ENCODE results near the gene NRARP. TPM values are rescaled to one million over a fixed set of nuclear protein-coding genes. Genes with fewer than 3 reads are reported as not detected.

NRARP gene
- total and polyA plus RNA-seq, 2 of the 8 experiments (the other 6 are each of a cell fraction or from before 2014, with no cell fraction given): 32.5 to 37.2 TPM

DNA sequence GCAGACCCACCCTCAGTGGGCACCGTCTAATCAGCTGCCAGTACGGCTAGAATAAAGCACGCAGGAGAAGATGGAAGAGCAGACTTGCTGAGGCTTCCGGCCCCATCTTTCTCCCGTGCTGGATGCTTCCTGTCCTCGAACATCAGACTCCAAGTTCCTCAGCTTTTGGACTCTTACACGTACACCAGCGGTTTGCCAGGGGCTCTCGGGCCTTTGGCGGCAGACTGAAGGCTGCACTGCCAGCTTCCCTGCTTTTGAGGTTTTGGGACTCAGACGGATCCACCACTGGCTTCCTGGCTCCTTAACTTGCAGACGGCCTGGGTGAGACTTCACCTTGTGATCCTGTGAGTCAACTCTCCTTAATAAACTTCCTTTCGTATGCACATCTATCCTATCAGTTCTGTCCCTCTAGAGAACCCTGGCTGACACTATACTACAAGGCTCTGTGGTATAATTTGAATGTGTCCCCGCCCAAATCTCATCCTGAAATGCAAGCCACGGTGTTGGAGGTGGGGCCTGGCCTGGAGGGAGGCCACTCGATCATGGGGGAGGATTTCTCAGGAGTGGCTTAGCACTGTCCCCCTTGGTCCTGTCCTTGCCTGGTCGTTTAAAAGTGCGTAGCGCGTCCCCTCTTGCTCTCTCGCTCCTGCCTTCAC lies 31.1 kb upstream of the NRARP start (continued):
- TF ChIP-seq, protein P1, sequence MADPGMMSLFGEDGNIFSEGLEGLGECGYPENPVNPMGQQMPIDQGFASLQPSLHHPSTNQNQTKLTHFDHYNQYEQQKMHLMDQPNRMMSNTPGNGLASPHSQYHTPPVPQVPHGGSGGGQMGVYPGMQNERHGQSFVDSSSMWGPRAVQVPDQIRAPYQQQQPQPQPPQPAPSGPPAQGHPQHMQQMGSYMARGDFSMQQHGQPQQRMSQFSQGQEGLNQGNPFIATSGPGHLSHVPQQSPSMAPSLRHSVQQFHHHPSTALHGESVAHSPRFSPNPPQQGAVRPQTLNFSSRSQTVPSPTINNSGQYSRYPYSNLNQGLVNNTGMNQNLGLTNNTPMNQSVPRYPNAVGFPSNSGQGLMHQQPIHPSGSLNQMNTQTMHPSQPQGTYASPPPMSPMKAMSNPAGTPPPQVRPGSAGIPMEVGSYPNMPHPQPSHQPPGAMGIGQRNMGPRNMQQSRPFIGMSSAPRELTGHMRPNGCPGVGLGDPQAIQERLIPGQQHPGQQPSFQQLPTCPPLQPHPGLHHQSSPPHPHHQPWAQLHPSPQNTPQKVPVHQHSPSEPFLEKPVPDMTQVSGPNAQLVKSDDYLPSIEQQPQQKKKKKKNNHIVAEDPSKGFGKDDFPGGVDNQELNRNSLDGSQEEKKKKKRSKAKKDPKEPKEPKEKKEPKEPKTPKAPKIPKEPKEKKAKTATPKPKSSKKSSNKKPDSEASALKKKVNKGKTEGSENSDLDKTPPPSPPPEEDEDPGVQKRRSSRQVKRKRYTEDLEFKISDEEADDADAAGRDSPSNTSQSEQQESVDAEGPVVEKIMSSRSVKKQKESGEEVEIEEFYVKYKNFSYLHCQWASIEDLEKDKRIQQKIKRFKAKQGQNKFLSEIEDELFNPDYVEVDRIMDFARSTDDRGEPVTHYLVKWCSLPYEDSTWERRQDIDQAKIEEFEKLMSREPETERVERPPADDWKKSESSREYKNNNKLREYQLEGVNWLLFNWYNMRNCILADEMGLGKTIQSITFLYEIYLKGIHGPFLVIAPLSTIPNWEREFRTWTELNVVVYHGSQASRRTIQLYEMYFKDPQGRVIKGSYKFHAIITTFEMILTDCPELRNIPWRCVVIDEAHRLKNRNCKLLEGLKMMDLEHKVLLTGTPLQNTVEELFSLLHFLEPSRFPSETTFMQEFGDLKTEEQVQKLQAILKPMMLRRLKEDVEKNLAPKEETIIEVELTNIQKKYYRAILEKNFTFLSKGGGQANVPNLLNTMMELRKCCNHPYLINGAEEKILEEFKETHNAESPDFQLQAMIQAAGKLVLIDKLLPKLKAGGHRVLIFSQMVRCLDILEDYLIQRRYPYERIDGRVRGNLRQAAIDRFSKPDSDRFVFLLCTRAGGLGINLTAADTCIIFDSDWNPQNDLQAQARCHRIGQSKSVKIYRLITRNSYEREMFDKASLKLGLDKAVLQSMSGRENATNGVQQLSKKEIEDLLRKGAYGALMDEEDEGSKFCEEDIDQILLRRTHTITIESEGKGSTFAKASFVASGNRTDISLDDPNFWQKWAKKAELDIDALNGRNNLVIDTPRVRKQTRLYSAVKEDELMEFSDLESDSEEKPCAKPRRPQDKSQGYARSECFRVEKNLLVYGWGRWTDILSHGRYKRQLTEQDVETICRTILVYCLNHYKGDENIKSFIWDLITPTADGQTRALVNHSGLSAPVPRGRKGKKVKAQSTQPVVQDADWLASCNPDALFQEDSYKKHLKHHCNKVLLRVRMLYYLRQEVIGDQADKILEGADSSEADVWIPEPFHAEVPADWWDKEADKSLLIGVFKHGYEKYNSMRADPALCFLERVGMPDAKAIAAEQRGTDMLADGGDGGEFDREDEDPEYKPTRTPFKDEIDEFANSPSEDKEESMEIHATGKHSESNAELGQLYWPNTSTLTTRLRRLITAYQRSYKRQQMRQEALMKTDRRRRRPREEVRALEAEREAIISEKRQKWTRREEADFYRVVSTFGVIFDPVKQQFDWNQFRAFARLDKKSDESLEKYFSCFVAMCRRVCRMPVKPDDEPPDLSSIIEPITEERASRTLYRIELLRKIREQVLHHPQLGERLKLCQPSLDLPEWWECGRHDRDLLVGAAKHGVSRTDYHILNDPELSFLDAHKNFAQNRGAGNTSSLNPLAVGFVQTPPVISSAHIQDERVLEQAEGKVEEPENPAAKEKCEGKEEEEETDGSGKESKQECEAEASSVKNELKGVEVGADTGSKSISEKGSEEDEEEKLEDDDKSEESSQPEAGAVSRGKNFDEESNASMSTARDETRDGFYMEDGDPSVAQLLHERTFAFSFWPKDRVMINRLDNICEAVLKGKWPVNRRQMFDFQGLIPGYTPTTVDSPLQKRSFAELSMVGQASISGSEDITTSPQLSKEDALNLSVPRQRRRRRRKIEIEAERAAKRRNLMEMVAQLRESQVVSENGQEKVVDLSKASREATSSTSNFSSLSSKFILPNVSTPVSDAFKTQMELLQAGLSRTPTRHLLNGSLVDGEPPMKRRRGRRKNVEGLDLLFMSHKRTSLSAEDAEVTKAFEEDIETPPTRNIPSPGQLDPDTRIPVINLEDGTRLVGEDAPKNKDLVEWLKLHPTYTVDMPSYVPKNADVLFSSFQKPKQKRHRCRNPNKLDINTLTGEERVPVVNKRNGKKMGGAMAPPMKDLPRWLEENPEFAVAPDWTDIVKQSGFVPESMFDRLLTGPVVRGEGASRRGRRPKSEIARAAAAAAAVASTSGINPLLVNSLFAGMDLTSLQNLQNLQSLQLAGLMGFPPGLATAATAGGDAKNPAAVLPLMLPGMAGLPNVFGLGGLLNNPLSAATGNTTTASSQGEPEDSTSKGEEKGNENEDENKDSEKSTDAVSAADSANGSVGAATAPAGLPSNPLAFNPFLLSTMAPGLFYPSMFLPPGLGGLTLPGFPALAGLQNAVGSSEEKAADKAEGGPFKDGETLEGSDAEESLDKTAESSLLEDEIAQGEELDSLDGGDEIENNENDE (IDR thresholded peaks at IDR 0.05; ENCODE audit: insufficient replicate concordance, low read length): no peak
- TF ChIP-seq USF2 (IDR thresholded peaks at IDR 0.05; ENCODE audit: low read length) (no peak), PHF8 (conservative IDR thresholded peaks at IDR 0.05; ENCODE audit: low read depth, low read length) (no peak), MAX (IDR thresholded peaks at IDR 0.05) (no peak), TAF7 (optimal IDR thresholded peaks at IDR 0.05; ENCODE audit: borderline replicate concordance, low read depth, low read length) (no peak), GTF2F1 (IDR thresholded peaks at IDR 0.05; ENCODE audit: borderline replicate concordance, low read depth, low read length) (no peak), TAF1 (IDR thresholded peaks at IDR 0.05; ENCODE audit: low read depth, low read length) (no peak), CREB1 (IDR thresholded peaks at IDR 0.05) (no peak), EZH2 (IDR thresholded peaks at IDR 0.05; ENCODE audit: low read depth, low read length, severe bottlenecking) (no peak)
